ENCODE measurements around the gene SPATS2L. TPM values are rescaled to one million over a fixed set of nuclear protein-coding genes. Genes with fewer than 3 reads are reported as not detected.

The SPATS2L gene
- total and polyA plus RNA-seq, 2 of the 13 experiments (the other 11 are each of a cell fraction or from before 2014, with no cell fraction given), result 154 to 212 TPM

DNA sequence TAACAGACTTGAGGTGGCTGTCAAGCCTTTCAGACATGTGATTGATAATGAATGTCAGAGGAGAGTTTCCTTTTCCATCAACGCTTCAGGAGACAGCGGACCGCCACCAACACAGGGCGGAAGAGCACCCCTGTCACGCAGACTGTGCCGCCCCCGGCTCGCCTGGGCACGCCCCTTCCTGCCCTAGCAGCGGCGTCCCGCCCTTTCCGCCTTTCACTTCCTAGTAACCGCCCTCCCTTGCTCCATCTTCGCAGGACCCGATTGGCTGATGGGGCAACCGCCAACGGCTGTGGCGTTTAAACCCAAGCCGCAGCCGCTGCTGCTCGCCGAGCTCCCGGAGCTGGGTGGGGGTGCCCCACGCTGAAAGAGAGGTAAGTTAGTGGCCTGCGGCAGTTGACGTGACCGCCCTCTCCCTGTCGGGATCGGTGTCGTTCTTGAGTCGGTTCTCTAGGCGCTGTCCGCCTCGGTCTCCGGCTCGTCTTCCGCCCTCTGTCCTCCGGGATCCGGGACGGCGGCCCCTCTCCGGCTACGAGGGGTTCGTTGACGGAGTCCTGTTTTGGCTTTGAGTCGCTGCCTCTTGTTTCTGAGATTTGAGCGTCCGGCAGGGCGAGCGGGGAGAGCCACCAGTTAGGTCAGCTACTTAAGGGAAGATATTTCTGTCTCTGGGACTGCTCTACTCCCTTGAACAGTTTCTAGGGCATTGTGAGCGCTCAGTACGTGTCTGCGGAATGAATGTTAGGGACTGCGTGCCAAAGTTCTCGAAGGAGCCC, 219.6 kb downstream of the SPATS2L start, which contains the start of gene SGO2 (continued):
- TF ChIP-seq, protein P1, sequence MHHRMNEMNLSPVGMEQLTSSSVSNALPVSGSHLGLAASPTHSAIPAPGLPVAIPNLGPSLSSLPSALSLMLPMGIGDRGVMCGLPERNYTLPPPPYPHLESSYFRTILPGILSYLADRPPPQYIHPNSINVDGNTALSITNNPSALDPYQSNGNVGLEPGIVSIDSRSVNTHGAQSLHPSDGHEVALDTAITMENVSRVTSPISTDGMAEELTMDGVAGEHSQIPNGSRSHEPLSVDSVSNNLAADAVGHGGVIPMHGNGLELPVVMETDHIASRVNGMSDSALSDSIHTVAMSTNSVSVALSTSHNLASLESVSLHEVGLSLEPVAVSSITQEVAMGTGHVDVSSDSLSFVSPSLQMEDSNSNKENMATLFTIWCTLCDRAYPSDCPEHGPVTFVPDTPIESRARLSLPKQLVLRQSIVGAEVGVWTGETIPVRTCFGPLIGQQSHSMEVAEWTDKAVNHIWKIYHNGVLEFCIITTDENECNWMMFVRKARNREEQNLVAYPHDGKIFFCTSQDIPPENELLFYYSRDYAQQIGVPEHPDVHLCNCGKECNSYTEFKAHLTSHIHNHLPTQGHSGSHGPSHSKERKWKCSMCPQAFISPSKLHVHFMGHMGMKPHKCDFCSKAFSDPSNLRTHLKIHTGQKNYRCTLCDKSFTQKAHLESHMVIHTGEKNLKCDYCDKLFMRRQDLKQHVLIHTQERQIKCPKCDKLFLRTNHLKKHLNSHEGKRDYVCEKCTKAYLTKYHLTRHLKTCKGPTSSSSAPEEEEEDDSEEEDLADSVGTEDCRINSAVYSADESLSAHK (CRISPR knock-in tag; IDR thresholded peaks at IDR 0.05; ENCODE audit: borderline replicate concordance), result 0 out of 2 replicates have a peak, but pooled peaks have one; percentile 35
- TF ChIP-seq CBX5 (CRISPR knock-in tag; IDR thresholded peaks at IDR 0.05; ENCODE audit: borderline replicate concordance) (peak; percentile 87; the same call in 1 of the 2 replicates), TRIM24 (CRISPR knock-in tag; IDR thresholded peaks at IDR 0.05) (no peak), ZNF235 (CRISPR knock-in tag; IDR thresholded peaks at IDR 0.05; ENCODE audit: borderline replicate concordance) (0 out of 2 replicates have a peak, but pooled peaks have one; percentile 54), KDM1A (CRISPR knock-in tag; IDR thresholded peaks at IDR 0.05) (no peak), ATF1 (CRISPR knock-in tag; IDR thresholded peaks at IDR 0.05) (peak; percentile 80), LCORL (IDR thresholded peaks at IDR 0.05) (no peak), LCORL (CRISPR knock-in tag; IDR thresholded peaks at IDR 0.05) (peak; percentile 60; the same call in 1 of the 2 replicates), ZNF34 (CRISPR knock-in tag; IDR thresholded peaks at IDR 0.05; ENCODE audit: borderline replicate concordance) (peak; percentile 87; the same call in 1 of the 2 replicates), ZNF124 (CRISPR knock-in tag; IDR thresholded peaks at IDR 0.05) (0 out of 2 replicates have a peak, but pooled peaks have one; percentile 74), TCF7L2 (IDR thresholded peaks at IDR 0.05; ENCODE audit: low read depth, low read length) (no peak), TCF7 (IDR thresholded peaks at IDR 0.05; ENCODE audit: low read depth) (no peak)
- TF ChIP-seq, protein P2, sequence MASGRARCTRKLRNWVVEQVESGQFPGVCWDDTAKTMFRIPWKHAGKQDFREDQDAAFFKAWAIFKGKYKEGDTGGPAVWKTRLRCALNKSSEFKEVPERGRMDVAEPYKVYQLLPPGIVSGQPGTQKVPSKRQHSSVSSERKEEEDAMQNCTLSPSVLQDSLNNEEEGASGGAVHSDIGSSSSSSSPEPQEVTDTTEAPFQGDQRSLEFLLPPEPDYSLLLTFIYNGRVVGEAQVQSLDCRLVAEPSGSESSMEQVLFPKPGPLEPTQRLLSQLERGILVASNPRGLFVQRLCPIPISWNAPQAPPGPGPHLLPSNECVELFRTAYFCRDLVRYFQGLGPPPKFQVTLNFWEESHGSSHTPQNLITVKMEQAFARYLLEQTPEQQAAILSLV (CRISPR knock-in tag; IDR thresholded peaks at IDR 0.05; ENCODE audit: borderline replicate concordance), result no peak; the same call in 1 of the 2 replicates
- TF ChIP-seq, protein P3, sequence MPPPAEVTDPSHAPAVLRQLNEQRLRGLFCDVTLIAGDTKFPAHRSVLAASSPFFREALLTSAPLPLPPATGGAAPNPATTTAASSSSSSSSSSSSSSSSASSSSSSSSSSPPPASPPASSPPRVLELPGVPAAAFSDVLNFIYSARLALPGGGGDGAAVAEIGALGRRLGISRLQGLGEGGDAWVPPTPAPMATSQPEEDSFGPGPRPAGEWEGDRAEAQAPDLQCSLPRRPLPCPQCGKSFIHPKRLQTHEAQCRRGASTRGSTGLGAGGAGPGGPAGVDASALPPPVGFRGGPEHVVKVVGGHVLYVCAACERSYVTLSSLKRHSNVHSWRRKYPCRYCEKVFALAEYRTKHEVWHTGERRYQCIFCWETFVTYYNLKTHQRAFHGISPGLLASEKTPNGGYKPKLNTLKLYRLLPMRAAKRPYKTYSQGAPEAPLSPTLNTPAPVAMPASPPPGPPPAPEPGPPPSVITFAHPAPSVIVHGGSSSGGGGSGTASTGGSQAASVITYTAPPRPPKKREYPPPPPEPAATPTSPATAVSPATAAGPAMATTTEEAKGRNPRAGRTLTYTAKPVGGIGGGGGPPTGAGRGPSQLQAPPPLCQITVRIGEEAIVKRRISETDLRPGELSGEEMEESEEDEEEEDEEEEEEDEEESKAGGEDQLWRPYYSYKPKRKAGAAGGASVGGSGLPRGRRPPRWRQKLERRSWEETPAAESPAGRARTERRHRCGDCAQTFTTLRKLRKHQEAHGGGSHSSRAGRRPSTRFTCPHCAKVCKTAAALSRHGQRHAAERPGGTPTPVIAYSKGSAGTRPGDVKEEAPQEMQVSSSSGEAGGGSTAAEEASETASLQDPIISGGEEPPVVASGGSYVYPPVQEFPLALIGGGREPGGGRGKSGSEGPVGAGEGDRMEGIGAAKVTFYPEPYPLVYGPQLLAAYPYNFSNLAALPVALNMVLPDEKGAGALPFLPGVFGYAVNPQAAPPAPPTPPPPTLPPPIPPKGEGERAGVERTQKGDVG (CRISPR knock-in tag; IDR thresholded peaks at IDR 0.05; ENCODE audit: borderline replicate concordance), result peak; percentile 81; the same call in 1 of the 2 replicates
- TF ChIP-seq, protein P4, sequence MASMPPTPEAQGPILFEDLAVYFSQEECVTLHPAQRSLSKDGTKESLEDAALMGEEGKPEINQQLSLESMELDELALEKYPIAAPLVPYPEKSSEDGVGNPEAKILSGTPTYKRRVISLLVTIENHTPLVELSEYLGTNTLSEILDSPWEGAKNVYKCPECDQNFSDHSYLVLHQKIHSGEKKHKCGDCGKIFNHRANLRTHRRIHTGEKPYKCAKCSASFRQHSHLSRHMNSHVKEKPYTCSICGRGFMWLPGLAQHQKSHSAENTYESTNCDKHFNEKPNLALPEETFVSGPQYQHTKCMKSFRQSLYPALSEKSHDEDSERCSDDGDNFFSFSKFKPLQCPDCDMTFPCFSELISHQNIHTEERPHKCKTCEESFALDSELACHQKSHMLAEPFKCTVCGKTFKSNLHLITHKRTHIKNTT (CRISPR knock-in tag; IDR thresholded peaks at IDR 0.05), result no peak
- TF ChIP-seq, protein P5, sequence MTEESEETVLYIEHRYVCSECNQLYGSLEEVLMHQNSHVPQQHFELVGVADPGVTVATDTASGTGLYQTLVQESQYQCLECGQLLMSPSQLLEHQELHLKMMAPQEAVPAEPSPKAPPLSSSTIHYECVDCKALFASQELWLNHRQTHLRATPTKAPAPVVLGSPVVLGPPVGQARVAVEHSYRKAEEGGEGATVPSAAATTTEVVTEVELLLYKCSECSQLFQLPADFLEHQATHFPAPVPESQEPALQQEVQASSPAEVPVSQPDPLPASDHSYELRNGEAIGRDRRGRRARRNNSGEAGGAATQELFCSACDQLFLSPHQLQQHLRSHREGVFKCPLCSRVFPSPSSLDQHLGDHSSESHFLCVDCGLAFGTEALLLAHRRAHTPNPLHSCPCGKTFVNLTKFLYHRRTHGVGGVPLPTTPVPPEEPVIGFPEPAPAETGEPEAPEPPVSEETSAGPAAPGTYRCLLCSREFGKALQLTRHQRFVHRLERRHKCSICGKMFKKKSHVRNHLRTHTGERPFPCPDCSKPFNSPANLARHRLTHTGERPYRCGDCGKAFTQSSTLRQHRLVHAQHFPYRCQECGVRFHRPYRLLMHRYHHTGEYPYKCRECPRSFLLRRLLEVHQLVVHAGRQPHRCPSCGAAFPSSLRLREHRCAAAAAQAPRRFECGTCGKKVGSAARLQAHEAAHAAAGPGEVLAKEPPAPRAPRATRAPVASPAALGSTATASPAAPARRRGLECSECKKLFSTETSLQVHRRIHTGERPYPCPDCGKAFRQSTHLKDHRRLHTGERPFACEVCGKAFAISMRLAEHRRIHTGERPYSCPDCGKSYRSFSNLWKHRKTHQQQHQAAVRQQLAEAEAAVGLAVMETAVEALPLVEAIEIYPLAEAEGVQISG (CRISPR knock-in tag; IDR thresholded peaks at IDR 0.05), result peak; percentile 95
